C4-2B (cell line): Measurements from ENCODE around the gene PLA1A.
"Not testable (repeated sequence)": the region's sequence is repeated elsewhere in the genome, so short reads cannot be mapped to it uniquely, and the experiment has no call there.

ENCODE experiments used
- H3K27ac ChIP-seq: fragments of 450-650 bp; 2 replicates; pipeline ENCODE4 v1.5.1; 2017
- ZFX ChIP-seq: fragments of 450-650 bp; IDR thresholded peaks from 2 replicates; pipeline ENCODE4 v1.6.1; 2017
- TF ChIP-seq, protein P1 (sequence below): fragments of 450-650 bp; conservative IDR thresholded peaks from 2 replicates; pipeline ENCODE4 v1.5.1; 2017; ENCODE audit warnings: mild to moderate bottlenecking

PLA1A gene, protein sequence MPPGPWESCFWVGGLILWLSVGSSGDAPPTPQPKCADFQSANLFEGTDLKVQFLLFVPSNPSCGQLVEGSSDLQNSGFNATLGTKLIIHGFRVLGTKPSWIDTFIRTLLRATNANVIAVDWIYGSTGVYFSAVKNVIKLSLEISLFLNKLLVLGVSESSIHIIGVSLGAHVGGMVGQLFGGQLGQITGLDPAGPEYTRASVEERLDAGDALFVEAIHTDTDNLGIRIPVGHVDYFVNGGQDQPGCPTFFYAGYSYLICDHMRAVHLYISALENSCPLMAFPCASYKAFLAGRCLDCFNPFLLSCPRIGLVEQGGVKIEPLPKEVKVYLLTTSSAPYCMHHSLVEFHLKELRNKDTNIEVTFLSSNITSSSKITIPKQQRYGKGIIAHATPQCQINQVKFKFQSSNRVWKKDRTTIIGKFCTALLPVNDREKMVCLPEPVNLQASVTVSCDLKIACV

DNA sequence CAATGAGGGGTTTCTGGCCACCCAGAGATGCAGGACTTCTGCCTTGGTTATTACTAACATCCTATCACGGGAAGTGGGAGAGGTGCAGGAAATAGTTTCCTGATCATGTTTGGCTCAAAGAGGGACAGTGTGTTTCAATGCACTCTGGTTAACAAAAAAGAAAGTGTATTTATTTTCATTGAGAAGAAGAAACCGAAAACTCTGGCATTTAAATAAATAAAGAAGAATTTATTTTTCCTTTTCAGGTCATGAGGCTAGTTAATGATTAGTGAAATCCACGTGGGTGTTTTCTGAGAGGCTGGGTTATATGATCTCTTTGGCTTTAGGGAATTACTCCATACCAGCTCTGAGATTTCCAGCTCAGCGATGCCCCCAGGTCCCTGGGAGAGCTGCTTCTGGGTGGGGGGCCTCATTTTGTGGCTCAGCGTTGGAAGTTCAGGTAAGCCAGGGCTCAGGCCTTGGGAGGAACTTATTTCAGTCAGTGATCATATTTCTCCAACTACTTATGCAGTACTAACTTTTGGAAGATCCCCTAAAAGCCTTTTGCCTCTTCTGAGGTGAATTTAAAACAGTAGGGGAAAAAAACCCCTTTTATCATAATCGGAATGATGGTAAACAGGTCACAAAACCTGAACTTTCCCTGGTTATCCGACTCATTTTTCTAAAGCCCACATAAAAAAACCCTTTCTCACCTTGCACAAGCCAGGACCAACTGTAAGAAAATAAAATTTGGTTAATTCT, at the start of gene PLA1A:
Gene PLA1A (plus strand): TSS at position 338 of the 741 bp plus-strand sequence. CDS start 29 bp downstream, at position 367.
- no peak within 1 kb of the TSS for H3K27ac ChIP-seq
- TF ChIP-seq ZFX = no peak
- TF ChIP-seq, protein P1, sequence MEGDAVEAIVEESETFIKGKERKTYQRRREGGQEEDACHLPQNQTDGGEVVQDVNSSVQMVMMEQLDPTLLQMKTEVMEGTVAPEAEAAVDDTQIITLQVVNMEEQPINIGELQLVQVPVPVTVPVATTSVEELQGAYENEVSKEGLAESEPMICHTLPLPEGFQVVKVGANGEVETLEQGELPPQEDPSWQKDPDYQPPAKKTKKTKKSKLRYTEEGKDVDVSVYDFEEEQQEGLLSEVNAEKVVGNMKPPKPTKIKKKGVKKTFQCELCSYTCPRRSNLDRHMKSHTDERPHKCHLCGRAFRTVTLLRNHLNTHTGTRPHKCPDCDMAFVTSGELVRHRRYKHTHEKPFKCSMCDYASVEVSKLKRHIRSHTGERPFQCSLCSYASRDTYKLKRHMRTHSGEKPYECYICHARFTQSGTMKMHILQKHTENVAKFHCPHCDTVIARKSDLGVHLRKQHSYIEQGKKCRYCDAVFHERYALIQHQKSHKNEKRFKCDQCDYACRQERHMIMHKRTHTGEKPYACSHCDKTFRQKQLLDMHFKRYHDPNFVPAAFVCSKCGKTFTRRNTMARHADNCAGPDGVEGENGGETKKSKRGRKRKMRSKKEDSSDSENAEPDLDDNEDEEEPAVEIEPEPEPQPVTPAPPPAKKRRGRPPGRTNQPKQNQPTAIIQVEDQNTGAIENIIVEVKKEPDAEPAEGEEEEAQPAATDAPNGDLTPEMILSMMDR = no peak

DNA sequence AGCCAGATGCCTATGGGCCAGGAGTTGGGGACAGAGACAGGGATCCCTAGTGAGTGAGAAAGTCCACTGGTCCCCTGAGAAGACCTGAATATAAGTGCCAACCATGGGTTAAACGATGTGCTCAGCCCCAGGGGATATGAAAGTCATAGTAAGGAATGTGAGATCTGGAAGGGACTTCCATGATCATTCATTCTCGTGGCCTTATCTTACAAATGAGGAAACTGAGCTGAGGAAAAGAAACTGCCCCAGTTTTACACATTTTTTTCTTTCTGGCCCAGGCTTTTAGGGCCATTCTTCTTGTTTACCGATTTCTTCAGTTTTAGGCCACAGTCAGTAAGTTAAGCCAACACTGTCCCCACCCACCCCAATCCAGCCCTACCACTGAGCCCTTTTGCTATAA, 49.3 kb upstream of the PLA1A start:
- TF ChIP-seq ZFX = no peak
- TF ChIP-seq, protein P1 = no peak
- H3K27ac ChIP-seq = no peak overlapping the region

DNA sequence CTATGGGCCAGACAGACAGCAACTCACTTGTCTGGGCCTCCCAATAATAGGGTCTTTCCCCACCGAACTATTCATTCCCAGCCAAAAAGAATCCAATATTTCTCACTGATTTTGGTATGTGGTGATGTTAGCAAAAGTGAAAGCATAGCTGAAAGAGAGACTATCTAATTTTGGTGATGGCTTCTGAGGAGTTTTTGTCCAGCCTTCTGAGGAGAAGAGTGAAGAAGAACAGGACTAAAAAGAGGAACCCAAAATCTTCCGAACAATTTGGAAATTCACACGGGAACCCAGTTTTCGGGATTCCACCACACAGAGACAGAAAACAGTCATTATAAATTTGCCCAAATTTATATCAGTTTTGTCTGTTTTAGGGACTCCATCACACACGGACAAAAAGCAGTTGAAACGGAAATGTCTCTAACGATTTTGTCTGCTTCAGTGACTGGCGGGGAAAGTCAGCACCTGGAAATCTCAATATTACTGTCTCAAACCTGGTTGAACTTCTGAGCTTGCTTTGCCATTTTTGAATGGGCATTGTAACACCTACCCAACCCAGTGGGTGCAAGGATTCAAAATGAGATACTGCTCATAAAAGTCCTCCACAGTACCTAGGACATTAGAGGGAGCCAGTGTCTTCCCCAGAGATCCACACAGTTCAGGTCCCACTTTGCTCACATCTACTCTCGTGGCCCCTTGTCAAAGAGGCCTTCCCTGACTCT, 47.3 kb upstream of the PLA1A start:
- no peak overlapping the region for H3K27ac ChIP-seq
- TF ChIP-seq, protein P1 = no peak
- TF ChIP-seq ZFX = no peak

DNA sequence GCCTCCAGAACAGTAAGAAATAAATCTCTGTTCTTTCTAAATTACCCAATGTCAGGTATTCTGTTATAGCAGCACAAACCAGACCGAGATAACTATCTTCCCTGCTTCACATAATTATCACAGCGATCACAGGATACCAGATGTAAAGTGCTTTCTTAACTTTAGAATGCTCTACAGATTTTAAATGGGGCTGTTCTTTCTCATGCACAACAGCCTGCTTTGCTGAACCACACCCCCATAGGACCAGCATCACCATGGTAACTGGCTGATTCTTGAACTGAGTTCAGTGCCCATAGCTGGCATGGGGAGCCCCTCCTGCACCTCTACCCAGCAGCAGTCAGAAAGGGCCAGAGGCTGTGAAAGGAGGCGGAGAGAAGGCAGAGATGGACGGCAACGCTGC, 46.1 kb upstream of the PLA1A start:
- no peak overlapping the region for H3K27ac ChIP-seq
- TF ChIP-seq, protein P1 = no peak
- no peak for TF ChIP-seq ZFX

DNA sequence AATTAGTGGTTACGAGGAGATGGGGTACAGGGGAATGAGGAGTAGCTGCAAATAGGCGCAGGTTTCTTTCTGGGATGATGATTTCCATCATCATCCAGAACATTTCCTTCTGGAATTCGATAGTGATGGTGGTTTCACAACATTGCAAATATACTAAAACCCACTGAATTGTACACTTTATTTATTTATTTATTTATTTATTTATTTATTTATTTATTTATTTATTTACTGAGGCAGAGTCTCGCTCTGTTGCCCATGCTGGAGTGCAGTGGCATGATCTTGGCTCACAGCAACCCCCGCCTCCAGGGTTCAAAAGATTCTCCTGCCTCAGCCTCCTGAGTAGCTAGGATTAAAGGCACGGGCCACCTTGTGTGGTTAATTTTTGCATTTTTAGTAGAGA, 44.8 kb upstream of the PLA1A start:
- H3K27ac ChIP-seq = not testable (repeated sequence)

DNA sequence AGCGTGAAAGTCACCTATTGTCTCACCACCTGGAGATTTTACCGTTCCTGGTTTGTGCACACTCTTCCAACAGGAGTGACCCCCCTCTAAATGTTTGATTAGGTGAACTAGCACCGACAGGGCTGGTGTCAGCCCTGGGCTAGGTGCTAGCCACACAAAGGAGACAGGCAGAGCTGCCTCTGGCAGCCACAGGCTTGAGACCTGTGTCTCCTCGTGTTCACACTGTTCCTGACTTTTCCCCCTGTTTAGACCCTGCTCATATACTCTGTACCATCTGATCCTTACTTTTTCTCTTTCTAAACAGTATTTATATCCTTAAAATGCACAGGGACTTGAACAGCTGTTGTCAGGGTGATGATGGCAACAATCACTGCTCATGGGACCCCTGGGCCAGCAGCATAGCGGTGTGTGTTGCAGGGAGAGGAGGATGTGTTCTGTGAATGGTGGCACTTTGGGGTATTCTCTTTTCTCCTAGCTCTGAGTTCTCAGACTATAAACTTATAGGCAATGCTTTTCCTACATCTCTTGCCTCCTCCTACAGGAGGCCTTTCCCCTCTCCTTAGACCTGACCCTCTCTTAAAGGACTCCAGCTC, 43.8 kb upstream of the PLA1A start:
- TF ChIP-seq, protein P1 = no peak
- TF ChIP-seq ZFX = no peak
- no peak overlapping the region for H3K27ac ChIP-seq

DNA sequence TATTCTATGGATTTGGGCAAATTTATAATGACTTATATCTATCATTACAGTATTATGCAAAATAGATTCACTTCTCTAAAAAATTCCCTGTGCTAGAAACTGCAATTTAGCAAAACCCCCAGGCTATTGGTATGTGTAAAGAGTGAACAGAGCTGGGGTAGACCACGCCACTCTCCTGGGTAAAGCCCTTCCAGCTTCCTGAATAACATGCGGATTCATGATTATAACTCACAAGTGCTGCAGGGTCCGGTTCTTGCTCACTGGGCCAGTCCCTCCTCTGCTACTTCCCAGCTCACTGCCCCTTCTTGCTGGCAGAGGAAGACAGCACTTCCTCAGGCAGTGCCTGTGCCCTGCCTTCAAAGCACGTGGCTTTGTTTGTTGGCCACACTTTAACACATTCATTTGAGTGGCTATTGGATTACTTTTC, 42.4 kb upstream of the PLA1A start:
- TF ChIP-seq ZFX = no peak
- TF ChIP-seq, protein P1 = no peak
- H3K27ac ChIP-seq = no peak overlapping the region
